ENCODE results near the gene PPIE. TPM values are rescaled to one million over a fixed set of nuclear protein-coding genes. Genes with fewer than 3 reads are reported as not detected.

Gene PPIE
- total and polyA plus RNA-seq, 2 of the 4 experiments (the other 2 are of a cell fraction), result 40.9 to 68.1 TPM

DNA sequence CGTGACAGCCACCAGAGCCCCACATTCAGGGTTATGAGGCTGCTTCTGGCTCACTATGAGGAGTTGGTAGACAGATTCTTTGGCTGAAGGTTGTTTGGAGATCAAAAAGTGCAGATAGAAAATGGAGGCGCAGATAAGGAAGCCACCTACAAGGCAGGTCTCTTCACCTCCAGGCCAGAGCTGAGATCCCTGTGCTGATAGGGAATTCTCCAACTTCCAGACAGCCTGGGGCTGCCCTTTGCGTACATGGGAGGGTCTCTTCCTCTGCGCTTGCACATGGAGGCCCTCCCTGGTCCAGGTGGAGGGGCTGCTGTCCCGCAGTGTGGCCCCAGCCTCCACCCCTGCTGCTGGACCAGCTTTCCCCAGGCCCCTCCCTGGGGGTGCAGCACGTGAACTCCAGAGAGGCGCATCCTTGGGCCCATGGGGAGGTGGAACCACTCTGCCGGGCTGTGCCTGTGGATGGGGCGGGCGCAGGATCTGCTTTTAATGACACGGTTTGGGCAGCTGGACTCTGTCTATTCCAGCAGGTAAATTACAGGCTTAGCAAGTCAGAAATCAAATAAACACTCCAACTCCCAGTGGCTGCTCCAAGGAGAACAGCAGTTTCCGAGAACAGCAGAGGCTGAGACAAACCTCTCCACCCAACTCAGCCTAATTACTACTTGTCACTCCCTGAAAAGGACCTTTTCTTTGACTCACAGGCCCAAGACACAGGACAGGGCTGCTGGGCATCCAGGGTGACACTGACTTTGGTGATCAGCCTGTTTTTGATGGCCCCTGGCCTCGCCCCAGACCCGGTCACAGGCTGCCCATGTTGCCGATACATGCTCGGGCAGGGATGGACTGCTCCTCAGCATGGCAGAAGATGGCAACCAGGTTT lies 20.1 kb downstream of the PPIE start (continued):
- TF ChIP-seq SMC3 (IDR thresholded peaks at IDR 0.05; ENCODE audit: low read depth, low read length), result no peak

DNA sequence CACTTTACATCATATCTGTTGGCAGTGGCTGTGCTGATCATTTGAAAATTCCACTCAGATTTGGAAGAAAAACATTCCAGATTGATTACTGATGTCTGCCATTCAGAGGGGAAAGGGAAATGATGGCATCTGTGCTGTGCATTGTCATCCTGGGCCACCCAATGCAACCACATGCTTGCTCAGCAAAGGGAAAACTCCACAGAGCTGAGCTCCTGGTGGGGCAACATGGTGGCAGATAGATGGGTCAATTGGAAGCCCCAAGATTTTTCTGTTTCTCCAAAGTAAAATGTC lies 20.7 kb downstream of the PPIE start:
- H2BK20ac ChIP-seq (ENCODE audit: low read depth, low read length), result no peak overlapping the region
- H4K91ac ChIP-seq (ENCODE audit: insufficient read depth, low read depth, low read length), result no peak overlapping the region
- H3K56ac ChIP-seq (ENCODE audit: extremely low read depth, insufficient read depth, low read length), result no peak overlapping the region
- H3K4ac ChIP-seq (ENCODE audit: low read depth, low read length), result no peak overlapping the region
- no peaks in the 10 kb centered on the region for H3K27me3 ChIP-seq (ENCODE audit: control insufficient read depth, insufficient read depth, low read length)
- no peak overlapping the region for H2AK9ac ChIP-seq (replicated peaks; ENCODE audit: low read depth, low read length, poor library complexity)
- CTCF ChIA-PET, result no interaction called here
- H2AFZ ChIP-seq (replicated peaks; ENCODE audit: low read length, poor library complexity), result no peak overlapping the region
- no peaks in the 10 kb centered on the region for H3K4me1 ChIP-seq (ENCODE audit: control insufficient read depth, insufficient read depth, low read length)
- H2AK5ac ChIP-seq (ENCODE audit: low read depth, low read length), result no peak overlapping the region
- DNase-seq (no peak), ATAC-seq (ENCODE audit: low read depth) (no peak)
- dilution Hi-C loops (cut with HindIII; ENCODE audit: low sequenced_read_pairs, unreplicated experiment), result no loop called here
- H2BK15ac ChIP-seq (ENCODE audit: low read depth, low read length), result no peak overlapping the region
- H3K14ac ChIP-seq (replicated peaks; ENCODE audit: low read depth, low read length), result no peak overlapping the region
- no peak overlapping the region for H2BK5ac ChIP-seq (ENCODE audit: low read depth, low read length, poor library complexity, severe bottlenecking)
- peaks cover 24% of the 10 kb centered on the region for H3K36me3 ChIP-seq (ENCODE audit: control insufficient read depth, insufficient read depth, low read length)
- no peak overlapping the region for H3K9ac ChIP-seq (ENCODE audit: low read depth, low read length)
- POLR2A ChIA-PET (ENCODE audit: unreplicated experiment), result no interaction called here
- H4K8ac ChIP-seq (ENCODE audit: low read depth in 2 of 2, low read length in 2 of 2), result no peak overlapping the region
- no peaks in the 10 kb centered on the region for H4K20me1 ChIP-seq (ENCODE audit: insufficient read depth, low read length)
- H3K9me1 ChIP-seq (ENCODE audit: insufficient read depth, low read length), result 0 out of 2 replicates have a peak, but pooled peaks cover 8% of the 10 kb centered on the region
- no peak overlapping the region for H3K4me3 ChIP-seq (ENCODE audit: insufficient read depth, low read depth, low read length)
- H3K18ac ChIP-seq (ENCODE audit: low read depth, low read length), result no peak overlapping the region
- 0 out of 4 replicates have a peak, but pooled peaks cover 0 to 3% of the 10 kb centered on the region in 2 experiments for H3K79me1 ChIP-seq (ENCODE audit: low read depth in 1 of 2, low read length in 2 of 2)
- H3K9me3 ChIP-seq (ENCODE audit: control insufficient read depth, insufficient read depth, low read length), result no peaks in the 10 kb centered on the region
- TF ChIP-seq, protein P1, sequence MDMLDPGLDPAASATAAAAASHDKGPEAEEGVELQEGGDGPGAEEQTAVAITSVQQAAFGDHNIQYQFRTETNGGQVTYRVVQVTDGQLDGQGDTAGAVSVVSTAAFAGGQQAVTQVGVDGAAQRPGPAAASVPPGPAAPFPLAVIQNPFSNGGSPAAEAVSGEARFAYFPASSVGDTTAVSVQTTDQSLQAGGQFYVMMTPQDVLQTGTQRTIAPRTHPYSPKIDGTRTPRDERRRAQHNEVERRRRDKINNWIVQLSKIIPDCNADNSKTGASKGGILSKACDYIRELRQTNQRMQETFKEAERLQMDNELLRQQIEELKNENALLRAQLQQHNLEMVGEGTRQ (IDR thresholded peaks at IDR 0.05; ENCODE audit: low read depth, low read length), result no peak
- TF ChIP-seq NFE2L2 (IDR thresholded peaks at IDR 0.05; ENCODE audit: low read depth, low read length) (no peak), RCOR1 (IDR thresholded peaks at IDR 0.05; ENCODE audit: insufficient replicate concordance, low read length) (no peak), POLR2A (IDR thresholded peaks at IDR 0.05; ENCODE audit: low read depth, low read length) (no peak), CHD1 (IDR thresholded peaks at IDR 0.05; ENCODE audit: low read depth, low read length) (no peak), BHLHE40 (IDR thresholded peaks at IDR 0.05; ENCODE audit: low read depth, low read length) (no peak), SMC3 (IDR thresholded peaks at IDR 0.05; ENCODE audit: low read depth, low read length) (no peak), FOS (IDR thresholded peaks at IDR 0.05; ENCODE audit: low read depth, low read length) (no peak), MAZ (IDR thresholded peaks at IDR 0.05; ENCODE audit: borderline replicate concordance, low read depth, low read length) (no peak), RAD21 (IDR thresholded peaks at IDR 0.05; ENCODE audit: low read length) (no peak), CEBPB (IDR thresholded peaks at IDR 0.05; ENCODE audit: low read depth, low read length) (no peak), RFX5 (IDR thresholded peaks at IDR 0.05; ENCODE audit: low read depth, low read length) (no peak)
- TF ChIP-seq, protein P2, sequence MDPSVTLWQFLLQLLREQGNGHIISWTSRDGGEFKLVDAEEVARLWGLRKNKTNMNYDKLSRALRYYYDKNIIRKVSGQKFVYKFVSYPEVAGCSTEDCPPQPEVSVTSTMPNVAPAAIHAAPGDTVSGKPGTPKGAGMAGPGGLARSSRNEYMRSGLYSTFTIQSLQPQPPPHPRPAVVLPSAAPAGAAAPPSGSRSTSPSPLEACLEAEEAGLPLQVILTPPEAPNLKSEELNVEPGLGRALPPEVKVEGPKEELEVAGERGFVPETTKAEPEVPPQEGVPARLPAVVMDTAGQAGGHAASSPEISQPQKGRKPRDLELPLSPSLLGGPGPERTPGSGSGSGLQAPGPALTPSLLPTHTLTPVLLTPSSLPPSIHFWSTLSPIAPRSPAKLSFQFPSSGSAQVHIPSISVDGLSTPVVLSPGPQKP (IDR thresholded peaks at IDR 0.05; ENCODE audit: borderline replicate concordance, low read depth, low read length), result no peak
- TF ChIP-seq, protein P3, sequence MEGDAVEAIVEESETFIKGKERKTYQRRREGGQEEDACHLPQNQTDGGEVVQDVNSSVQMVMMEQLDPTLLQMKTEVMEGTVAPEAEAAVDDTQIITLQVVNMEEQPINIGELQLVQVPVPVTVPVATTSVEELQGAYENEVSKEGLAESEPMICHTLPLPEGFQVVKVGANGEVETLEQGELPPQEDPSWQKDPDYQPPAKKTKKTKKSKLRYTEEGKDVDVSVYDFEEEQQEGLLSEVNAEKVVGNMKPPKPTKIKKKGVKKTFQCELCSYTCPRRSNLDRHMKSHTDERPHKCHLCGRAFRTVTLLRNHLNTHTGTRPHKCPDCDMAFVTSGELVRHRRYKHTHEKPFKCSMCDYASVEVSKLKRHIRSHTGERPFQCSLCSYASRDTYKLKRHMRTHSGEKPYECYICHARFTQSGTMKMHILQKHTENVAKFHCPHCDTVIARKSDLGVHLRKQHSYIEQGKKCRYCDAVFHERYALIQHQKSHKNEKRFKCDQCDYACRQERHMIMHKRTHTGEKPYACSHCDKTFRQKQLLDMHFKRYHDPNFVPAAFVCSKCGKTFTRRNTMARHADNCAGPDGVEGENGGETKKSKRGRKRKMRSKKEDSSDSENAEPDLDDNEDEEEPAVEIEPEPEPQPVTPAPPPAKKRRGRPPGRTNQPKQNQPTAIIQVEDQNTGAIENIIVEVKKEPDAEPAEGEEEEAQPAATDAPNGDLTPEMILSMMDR (conservative IDR thresholded peaks at IDR 0.05; ENCODE audit: low read depth, low read length), result no peak
- in situ Hi-C loops (cut with MboI; ENCODE audit: low sequenced_read_pairs), result no loop called here
- H3K4me2 ChIP-seq (ENCODE audit: low read depth, low read length), result no peak overlapping the region
- no TSS peak for BruUV-seq (replicated peaks)
- intact Hi-C loops (cut with micrococcal nuclease), result no loop called here
- H3K27ac ChIP-seq (ENCODE audit: insufficient read depth, low read length), result no peak overlapping the region
- no peak overlapping the region for H4K5ac ChIP-seq (ENCODE audit: low read depth, low read length)
- H3K23ac ChIP-seq (ENCODE audit: low read depth, low read length), result no peak overlapping the region
- H2BK120ac ChIP-seq (ENCODE audit: low read depth, low read length), result no peak overlapping the region

All from IMR-90 (cell line).